Muscle of leg (tissue), 11 donors: ENCODE data around the gene CAPN1. TPM values are rescaled to one million over a fixed set of nuclear protein-coding genes. Genes with fewer than 3 reads are reported as not detected.

Experiments used
- DNase-seq: peaks from one replicate; pipeline ENCODE4 v3.0.0; 2013
- H3K27ac ChIP-seq: one replicate; pipeline ENCODE4 v1.5.1; 2013; ENCODE audit warnings: mild to moderate bottlenecking, low read length, control low read depth
- H3K27me3 ChIP-seq: one replicate; pipeline ENCODE4 v1.6.1; 2013; ENCODE audit warnings: low read length; ENCODE audit not compliant: control insufficient read depth, insufficient read depth
- H3K36me3 ChIP-seq: one replicate; pipeline ENCODE4 v1.6.1; 2013; ENCODE audit warnings: low read length; ENCODE audit not compliant: control insufficient read depth, insufficient read depth
- H3K4me1 ChIP-seq: one replicate; pipeline ENCODE4 v1.6.1; 2013; ENCODE audit warnings: low read length; ENCODE audit not compliant: control insufficient read depth, insufficient read depth
- H3K4me3 ChIP-seq: one replicate; pipeline ENCODE4 v1.5.1; 2013; ENCODE audit warnings: low read length, control low read depth
- H3K9me3 ChIP-seq: replicated peaks from 2 replicates; pipeline ENCODE4 v1.6.1; 2013; ENCODE audit warnings: low read depth, low read length; ENCODE audit not compliant: control insufficient read depth
- WGBS: methylation state at CpG from one replicate; pipeline ENCODE4 v1.1.5; 2013; ENCODE audit warnings: missing lambda C conversion rate; ENCODE audit not compliant: insufficient coverage; 5-methylcytosine and 5-hydroxymethylcytosine counted together
- polyA plus RNA-seq, 8 donors: library from polyadenylated mRNA; unstranded; fragments of 120-200 nt; gene quantifications; one replicate each; pipeline versions ENCODE4 v1.2.1 to v1.2.3, GENCODE V29; 2013; ENCODE audit warnings: inconsistent platforms in 1 of 8, low replicate concordance in 1 of 8; ENCODE audit not compliant: insufficient read length in 8 of 8, insufficient read depth in 1 of 8
- total RNA-seq: library from RNA; stranded (reverse); fragments of 120-200 nt; gene quantifications from one replicate; pipeline ENCODE4 v1.2.4, GENCODE V29; 2013

CAPN1 gene
- total and polyA plus RNA-seq, 9 donors, result 46.7 to 90.2 (median 78.8) TPM

GRCh38 chr11:65208785-65209710, 27.3 kb downstream of the CAPN1 start:
- H3K27ac ChIP-seq, result no peak overlapping the region
- DNase-seq, result no peak
- H3K27me3 ChIP-seq, result no peaks in the 10 kb centered on the region
- 73% methylated on average over 10 of the region's 13 CpGs for WGBS
- H3K9me3 ChIP-seq, result no peaks in the 10 kb centered on the region
- H3K4me1 ChIP-seq, result peaks cover 27% of the 10 kb centered on the region
- H3K36me3 ChIP-seq, result peaks cover 75% of the 10 kb centered on the region
- H3K4me3 ChIP-seq, result no peak overlapping the region

GRCh38 chr11:65209711-65210360, 28.1 kb downstream of the CAPN1 start:
- H3K27me3 ChIP-seq, result no peaks in the 10 kb centered on the region
- H3K4me3 ChIP-seq, result no peak overlapping the region
- H3K27ac ChIP-seq, result no peak overlapping the region
- DNase-seq, result no peak
- H3K36me3 ChIP-seq, result peaks cover 67% of the 10 kb centered on the region
- H3K4me1 ChIP-seq, result peaks cover 27% of the 10 kb centered on the region
- H3K9me3 ChIP-seq, result no peaks in the 10 kb centered on the region
- 86% methylated on average over 12 of the region's 20 CpGs for WGBS

- Histone ChIP-seq H3K36me3 (peaks cover 62% of the 10 kb centered on the region), H3K4me1 (peaks cover 27% of the 10 kb centered on the region), H3K9me3 (no peaks in the 10 kb centered on the region), H3K27ac (no peak overlapping the region), H3K4me3 (no peak overlapping the region), H3K27me3 (no peaks in the 10 kb centered on the region)
- WGBS, result 85% methylated on average over 9 of the region's 14 CpGs
- no peak for DNase-seq
Observed at GRCh38 chr11:65210361-65210731, 28.6 kb downstream of the CAPN1 start.

GRCh38 chr11:65210748-65211147, 29.0 kb downstream of the CAPN1 start:
- Histone ChIP-seq H3K36me3 (peaks cover 58% of the 10 kb centered on the region), H3K4me3 (no peak overlapping the region), H3K4me1 (peaks cover 27% of the 10 kb centered on the region), H3K27me3 (no peaks in the 10 kb centered on the region), H3K27ac (no peak overlapping the region), H3K9me3 (no peaks in the 10 kb centered on the region)
- no peak for DNase-seq
- 37% methylated on average over 3 of the region's 4 CpGs for WGBS

DNA sequence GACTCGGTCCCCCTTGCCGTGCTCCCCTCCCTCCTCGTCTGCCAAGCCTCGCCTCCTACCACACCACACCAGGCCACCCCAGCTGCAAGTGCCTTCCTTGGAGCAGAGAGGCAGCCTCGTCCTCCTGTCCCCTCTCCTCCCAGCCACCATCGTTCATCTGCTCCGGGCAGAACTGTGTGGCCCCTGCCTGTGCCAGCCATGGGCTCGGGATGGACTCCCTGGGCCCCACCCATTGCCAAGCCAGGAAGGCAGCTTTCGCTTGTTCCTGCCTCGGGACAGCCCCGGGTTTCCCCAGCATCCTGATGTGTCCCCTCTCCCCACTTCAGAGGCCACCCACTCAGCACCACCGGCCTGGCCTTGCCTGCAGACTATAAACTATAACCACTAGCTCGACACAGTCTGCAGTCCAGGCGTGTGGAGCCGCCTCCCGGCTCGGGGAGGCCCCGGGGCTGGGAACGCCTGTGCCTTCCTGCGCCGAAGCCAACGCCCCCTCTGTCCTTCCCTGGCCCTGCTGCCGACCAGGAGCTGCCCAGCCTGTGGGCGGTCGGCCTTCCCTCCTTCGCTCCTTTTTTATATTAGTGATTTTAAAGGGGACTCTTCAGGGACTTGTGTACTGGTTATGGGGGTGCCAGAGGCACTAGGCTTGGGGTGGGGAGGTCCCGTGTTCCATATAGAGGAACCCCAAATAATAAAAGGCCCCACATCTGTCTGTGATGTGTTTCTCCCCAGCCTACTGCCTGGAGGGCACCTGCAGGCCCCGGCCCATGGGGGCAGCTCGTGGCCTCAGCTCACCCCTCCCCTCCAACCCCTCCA, 29.8 kb downstream of the CAPN1 start:
- DNase-seq, result no peak
- Histone ChIP-seq H3K4me1 (peaks cover 27% of the 10 kb centered on the region), H3K27me3 (no peaks in the 10 kb centered on the region), H3K9me3 (no peaks in the 10 kb centered on the region), H3K4me3 (no peak overlapping the region), H3K27ac (no peak overlapping the region), H3K36me3 (peaks cover 51% of the 10 kb centered on the region)
- 44% methylated on average over 21 of the region's 29 CpGs for WGBS

DNA sequence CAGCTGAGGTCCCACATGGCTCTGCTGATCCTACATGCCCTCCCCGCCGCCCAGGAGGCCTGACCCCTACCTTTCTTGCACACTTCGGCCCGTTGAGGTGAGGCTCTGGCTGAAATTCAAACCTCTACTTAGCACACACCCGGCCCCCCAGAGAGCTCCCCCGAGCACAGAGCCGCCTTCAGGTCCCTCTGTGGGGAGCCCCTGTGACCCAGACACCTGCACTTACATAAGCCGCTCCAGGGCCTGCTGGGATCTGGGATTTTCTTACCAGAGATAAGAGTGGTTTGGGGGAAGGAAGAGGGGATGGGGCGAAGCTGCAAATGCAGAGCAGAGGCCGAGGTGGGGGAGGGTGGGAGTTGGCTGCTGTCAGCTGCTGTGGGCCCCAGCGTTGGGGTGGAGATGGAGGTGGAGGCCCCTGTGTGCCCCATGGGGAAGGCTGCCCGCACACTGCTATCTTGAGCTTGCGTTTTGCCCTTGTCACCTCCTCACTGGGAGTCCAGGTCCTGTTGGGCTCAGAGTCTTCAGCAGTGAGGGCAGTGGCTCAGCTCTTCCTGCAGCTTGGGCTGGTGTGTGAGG, 30.6 kb downstream of the CAPN1 start:
- WGBS, result 47% methylated on average over 5 of the region's 13 CpGs
- Histone ChIP-seq H3K27ac (no peak overlapping the region), H3K4me1 (peaks cover 27% of the 10 kb centered on the region), H3K36me3 (peaks cover 45% of the 10 kb centered on the region), H3K4me3 (no peak overlapping the region), H3K27me3 (no peaks in the 10 kb centered on the region), H3K9me3 (no peaks in the 10 kb centered on the region)
- no peak for DNase-seq

- WGBS, result 36% methylated on average over 25 of the region's 26 CpGs
- peaks cover 27% of the 10 kb centered on the region for H3K4me1 ChIP-seq
- DNase-seq, result peak; percentile 44
- peaks cover 36% of the 10 kb centered on the region for H3K36me3 ChIP-seq
- no peaks in the 10 kb centered on the region for H3K9me3 ChIP-seq
- no peak overlapping the region for H3K27ac ChIP-seq
- no peaks in the 10 kb centered on the region for H3K27me3 ChIP-seq
- no peak overlapping the region for H3K4me3 ChIP-seq
Observed at GRCh38 chr11:65213322-65214211, 31.8 kb downstream of the CAPN1 start.

GRCh38 chr11:65214212-65214845, 32.6 kb downstream of the CAPN1 start:
- Histone ChIP-seq H3K27me3 (peaks cover 1% of the 10 kb centered on the region), H3K36me3 (peaks cover 29% of the 10 kb centered on the region), H3K4me3 (no peak overlapping the region), H3K4me1 (peaks cover 28% of the 10 kb centered on the region), H3K9me3 (no peaks in the 10 kb centered on the region), H3K27ac (no peak overlapping the region)
- whole genome bisulfite sequencing, result 56% methylated on average over 9 of the region's 16 CpGs
- no peak for DNase-seq
